Fibroblast of pulmonary artery (primary cell): ENCODE data around the gene HCAR1.
"Not testable (repeated sequence)": the region's sequence is repeated elsewhere in the genome, so short reads cannot be mapped to it uniquely, and the experiment has no call there.

Experiments used
- DNase-seq: peaks from one replicate; pipeline ENCODE4 v3.0.0-alpha.2; 2010; ENCODE audit warnings: low read depth
- H3K4me3 ChIP-seq: replicated peaks from 2 replicates; pipeline ENCODE4 v1.5.1; 2011; ENCODE audit warnings: low read depth, mild to moderate bottlenecking, control low read depth, low read length, moderate library complexity
- CTCF ChIP-seq: IDR thresholded peaks from 2 replicates; pipeline ENCODE4 v1.5.1; 2011; ENCODE audit warnings: mild to moderate bottlenecking, control low read depth, low read length, inconsistent platforms; ENCODE audit errors: missing control alignments

Gene HCAR1

GRCh38 chr12:122721057-122721545 lies 9.5 kb downstream of the HCAR1 start:
- H3K4me3 ChIP-seq: no peak overlapping the region
- peak; percentile 3 for DNase-seq
- no peak for TF ChIP-seq CTCF

- H3K4me3 ChIP-seq, DNase-seq: not testable (repeated sequence)
Measured at GRCh38 chr12:122716658-122717057, 14.0 kb downstream of the HCAR1 start, which contains the start of gene HCAR3. TSS of gene HCAR3 (minus strand) at chr12:122716811. CDS start at chr12:122716737, 74 bp downstream.

GRCh38 chr12:122715211-122715610 lies 15.4 kb downstream of the HCAR1 start:
- peak; percentile 6 for DNase-seq
- H3K4me3 ChIP-seq: not testable (repeated sequence)

- not testable (repeated sequence) for DNase-seq, H3K4me3 ChIP-seq
Measured at GRCh38 chr12:122713491-122714188, 17.0 kb downstream of the HCAR1 start.

- DNase-seq, H3K4me3 ChIP-seq: not testable (repeated sequence)
Measured at GRCh38 chr12:122711266-122711665, 19.4 kb downstream of the HCAR1 start.

GRCh38 chr12:122710341-122710740 lies 20.3 kb downstream of the HCAR1 start:
- H3K4me3 ChIP-seq, DNase-seq: not testable (repeated sequence)

GRCh38 chr12:122709287-122709686 lies 21.4 kb downstream of the HCAR1 start:
- not testable (repeated sequence) for H3K4me3 ChIP-seq, DNase-seq

GRCh38 chr12:122703841-122704240 lies 26.8 kb downstream of the HCAR1 start:
- DNase-seq, H3K4me3 ChIP-seq: not testable (repeated sequence)

- not testable (repeated sequence) for H3K4me3 ChIP-seq
- peak; percentile 20 for DNase-seq
Measured at GRCh38 chr12:122702890-122703611, 27.6 kb downstream of the HCAR1 start, which contains the start of gene HCAR2. TSS of gene HCAR2 (minus strand) at chr12:122703357. CDS start at chr12:122703283, 74 bp downstream.

- not testable (repeated sequence) for DNase-seq, H3K4me3 ChIP-seq
Measured at GRCh38 chr12:122701481-122701880, 29.2 kb downstream of the HCAR1 start.

- H3K4me3 ChIP-seq, DNase-seq: not testable (repeated sequence)
Measured at GRCh38 chr12:122700038-122700710, 30.5 kb downstream of the HCAR1 start.

- not testable (repeated sequence) for DNase-seq, H3K4me3 ChIP-seq
Measured at GRCh38 chr12:122696922-122697321, 33.7 kb downstream of the HCAR1 start.

GRCh38 chr12:122691566-122691965 lies 39.1 kb downstream of the HCAR1 start:
- H3K4me3 ChIP-seq: no peak overlapping the region
- no peak for DNase-seq
- no peak for TF ChIP-seq CTCF
